Mesenchymal stem cell (in vitro differentiated cells and primary cell): Measurements from ENCODE around the gene SRI.

ENCODE experiments used
- DNase-seq: peaks from one replicate; pipeline ENCODE4 v3.0.0-alpha.2; 2013
- H2AFZ ChIP-seq: one replicate; pipeline ENCODE4 v1.6.1; 2013; ENCODE audit warnings: low read depth, mild to moderate bottlenecking, control low read depth, inconsistent platforms, low read length, moderate library complexity
- H2AK5ac ChIP-seq: 2 replicates; pipeline ENCODE4 v1.6.1; 2013; ENCODE audit warnings: low read length, moderate library complexity, mild to moderate bottlenecking, inconsistent platforms; ENCODE audit not compliant: severe bottlenecking
- H2BK120ac ChIP-seq: one replicate; pipeline ENCODE4 v1.6.1; 2013; ENCODE audit warnings: low read depth, mild to moderate bottlenecking, inconsistent platforms, low read length, moderate library complexity
- H2BK12ac ChIP-seq, 2 experiments: one replicate each; pipeline ENCODE4 v1.6.1; 2013; ENCODE audit warnings: inconsistent platforms in 2 of 2, low read length in 2 of 2, mild to moderate bottlenecking in 2 of 2, moderate library complexity in 2 of 2, control low read depth in 1 of 2
- H2BK15ac ChIP-seq: one replicate; pipeline ENCODE4 v1.6.1; 2013; ENCODE audit warnings: mild to moderate bottlenecking, low read depth, inconsistent platforms; ENCODE audit not compliant: poor library complexity, severe bottlenecking
- H2BK5ac ChIP-seq: 2 replicates; pipeline ENCODE4 v1.6.1; 2013; ENCODE audit warnings: low read depth, mild to moderate bottlenecking, low read length, control low read depth, inconsistent platforms; ENCODE audit not compliant: poor library complexity, severe bottlenecking
- H3K14ac ChIP-seq, 2 experiments: one replicate each; pipeline ENCODE4 v1.6.1; 2013; ENCODE audit warnings: inconsistent platforms in 2 of 2, low read length in 2 of 2, control low read depth in 1 of 2, mild to moderate bottlenecking in 1 of 2, moderate library complexity in 1 of 2
- H3K18ac ChIP-seq, 2 experiments: one replicate each; pipeline ENCODE4 v1.6.1; 2013; ENCODE audit warnings: inconsistent platforms in 2 of 2, low read length in 2 of 2, control low read depth in 1 of 2, low read depth in 1 of 2, mild to moderate bottlenecking in 1 of 2
- H3K23ac ChIP-seq, 2 experiments: one replicate each; pipeline ENCODE4 v1.6.1; 2013; ENCODE audit warnings: inconsistent platforms in 2 of 2, low read length in 2 of 2, mild to moderate bottlenecking in 2 of 2, moderate library complexity in 2 of 2, control low read depth in 1 of 2
- H3K27ac ChIP-seq: 2 replicates; pipeline ENCODE4 v1.5.1; 2013; ENCODE audit warnings: mild to moderate bottlenecking, moderate library complexity, low read length, control low read depth, inconsistent platforms; ENCODE audit not compliant: poor library complexity, severe bottlenecking
- H3K27me3 ChIP-seq, 2 experiments: 2 replicates each; pipeline versions ENCODE4 v1.6.1 to v1.7.0; 2013; ENCODE audit warnings: low read length in 2 of 2, mild to moderate bottlenecking in 2 of 2, moderate library complexity in 2 of 2, control low read depth in 1 of 2, inconsistent platforms in 1 of 2; ENCODE audit not compliant: control insufficient read depth in 1 of 2, insufficient read depth in 1 of 2
- H3K36me3 ChIP-seq, 2 experiments: 2 replicates each; pipeline versions ENCODE4 v1.6.1 to v1.7.0; 2013; ENCODE audit warnings: low read length in 2 of 2, control low read depth in 1 of 2, inconsistent platforms in 1 of 2, low read depth in 1 of 2, mild to moderate bottlenecking in 1 of 2; ENCODE audit not compliant: insufficient read depth in 2 of 2, control insufficient read depth in 1 of 2
- H3K4ac ChIP-seq, 2 experiments: one replicate each; pipeline ENCODE4 v1.6.1; 2013; ENCODE audit warnings: inconsistent platforms in 2 of 2, low read length in 2 of 2, mild to moderate bottlenecking in 2 of 2, moderate library complexity in 2 of 2, control low read depth in 1 of 2, low read depth in 1 of 2
- H3K4me1 ChIP-seq: 2 replicates; pipeline ENCODE4 v1.6.1; 2013; ENCODE audit warnings: low read depth, low read length, control low read depth; ENCODE audit not compliant: control insufficient read depth, insufficient read depth
- H3K4me2 ChIP-seq: 2 replicates; pipeline ENCODE4 v1.6.1; 2013; ENCODE audit warnings: low read length, mild to moderate bottlenecking, inconsistent platforms; ENCODE audit not compliant: poor library complexity, severe bottlenecking
- H3K4me3 ChIP-seq, 2 experiments: 2 replicates each; pipeline versions ENCODE4 v1.5.1 to v1.7.0; 2013; ENCODE audit warnings: low read length in 2 of 2, mild to moderate bottlenecking in 2 of 2, control low read depth in 1 of 2, low read depth in 1 of 2; ENCODE audit not compliant: insufficient read depth in 1 of 2
- H3K79me1 ChIP-seq: replicated peaks from 2 replicates; pipeline ENCODE4 v1.6.1; 2013; ENCODE audit warnings: mild to moderate bottlenecking, control low read depth, low read length, inconsistent platforms; ENCODE audit not compliant: poor library complexity, severe bottlenecking
- H3K9ac ChIP-seq: 2 replicates; pipeline ENCODE4 v1.7.0; 2013; ENCODE audit warnings: mild to moderate bottlenecking, low read length, moderate library complexity
- H3K9me3 ChIP-seq: 2 replicates; pipeline ENCODE4 v1.7.0; 2013; ENCODE audit warnings: mild to moderate bottlenecking, low read length; ENCODE audit not compliant: control insufficient read depth
- H4K8ac ChIP-seq: one replicate; pipeline ENCODE4 v1.6.1; 2013; ENCODE audit warnings: inconsistent platforms, mild to moderate bottlenecking, low read length, moderate library complexity
- H4K91ac ChIP-seq: one replicate; pipeline ENCODE4 v1.6.1; 2013; ENCODE audit warnings: mild to moderate bottlenecking, low read length, inconsistent platforms
- WGBS: methylation state at CpG from one replicate; pipeline ENCODE4 v1.1.7; 2013; ENCODE audit warnings: mixed read lengths; 5-methylcytosine and 5-hydroxymethylcytosine counted together

SRI gene

GRCh38 chr7:88191911-88192310 lies 27.9 kb downstream of the SRI start:
- Histone ChIP-seq H3K18ac (no peak overlapping the region), H3K36me3 (no peaks in the 10 kb centered on the region), H2BK15ac (no peak overlapping the region), H3K79me1 (no peaks in the 10 kb centered on the region), H3K23ac (no peak overlapping the region), H3K27ac (no peak overlapping the region), H3K27me3 (no peaks in the 10 kb centered on the region), H2AFZ (no peak overlapping the region), H2AK5ac (no peak overlapping the region), H3K14ac (no peak overlapping the region), H2BK120ac (no peak overlapping the region), H3K9ac (no peak overlapping the region), H2BK5ac (no peak overlapping the region), H3K4me3 (no peak overlapping the region), H3K9me3 (no peaks in the 10 kb centered on the region), H4K91ac (no peak overlapping the region), H3K4me1 (no peaks in the 10 kb centered on the region), H4K8ac (no peak overlapping the region), H2BK12ac (no peak overlapping the region), H3K4ac (no peak overlapping the region), H3K4me2 (no peak overlapping the region)
- no CpG with 5 or more reads among the region's 3 CpGs for WGBS
- no peak for DNase-seq

- Histone ChIP-seq H3K23ac (no peak overlapping the region), H3K27ac (no peak overlapping the region), H3K27me3 (no peaks in the 10 kb centered on the region), H4K8ac (no peak overlapping the region), H3K79me1 (no peaks in the 10 kb centered on the region), H4K91ac (no peak overlapping the region), H3K36me3 (no peaks in the 10 kb centered on the region), H3K9ac (peak overlapping the region; percentile 67), H3K18ac (no peak overlapping the region), H3K4ac (no peak overlapping the region), H3K4me2 (no peak overlapping the region), H2BK5ac (no peak overlapping the region), H2AFZ (no peak overlapping the region), H3K9me3 (no peaks in the 10 kb centered on the region), H3K14ac (no peak overlapping the region), H2AK5ac (no peak overlapping the region), H2BK120ac (no peak overlapping the region), H3K4me1 (no peaks in the 10 kb centered on the region), H2BK12ac (no peak overlapping the region), H2BK15ac (no peak overlapping the region), H3K4me3 (no peak overlapping the region)
- DNase-seq = no peak
Observed at GRCh38 chr7:88185650-88186049, 34.2 kb downstream of the SRI start.

GRCh38 chr7:88184848-88185304 lies 35.0 kb downstream of the SRI start:
- Histone ChIP-seq H3K79me1 (no peaks in the 10 kb centered on the region), H3K4me2 (no peak overlapping the region), H3K4me3 (peak overlapping the region in 1 of 2 experiments; percentile 28), H2BK120ac (no peak overlapping the region), H3K27ac (no peak overlapping the region), H3K9ac (peak overlapping the region; percentile 67), H4K91ac (no peak overlapping the region), H2BK5ac (no peak overlapping the region), H2AFZ (no peak overlapping the region), H3K14ac (no peak overlapping the region), H3K18ac (no peak overlapping the region), H2AK5ac (no peak overlapping the region), H3K4ac (no peak overlapping the region), H3K9me3 (no peaks in the 10 kb centered on the region), H4K8ac (no peak overlapping the region), H2BK12ac (no peak overlapping the region), H3K23ac (no peak overlapping the region), H3K27me3 (no peaks in the 10 kb centered on the region), H3K36me3 (no peaks in the 10 kb centered on the region), H3K4me1 (no peaks in the 10 kb centered on the region), H2BK15ac (no peak overlapping the region)
- 83% methylated on average over 5 of the region's 5 CpGs for WGBS
- DNase-seq = no peak

GRCh38 chr7:88183051-88183450 lies 36.8 kb downstream of the SRI start:
- no peak overlapping the region for H3K4ac ChIP-seq
- H3K4me3 ChIP-seq = no peak overlapping the region
- H3K27me3 ChIP-seq = no peaks in the 10 kb centered on the region
- no peak overlapping the region for H3K4me2 ChIP-seq
- H3K9me3 ChIP-seq = no peaks in the 10 kb centered on the region
- no peaks in the 10 kb centered on the region for H3K79me1 ChIP-seq
- no peak overlapping the region for H3K23ac ChIP-seq
- no peak overlapping the region for H2BK12ac ChIP-seq
- no peaks in the 10 kb centered on the region for H3K36me3 ChIP-seq
- H2BK5ac ChIP-seq = no peak overlapping the region
- no peak overlapping the region for H4K91ac ChIP-seq
- no peak overlapping the region for H2BK15ac ChIP-seq
- H3K27ac ChIP-seq = no peak overlapping the region
- no peak overlapping the region for H2AFZ ChIP-seq
- H3K9ac ChIP-seq = no peak overlapping the region
- no peak overlapping the region for H2AK5ac ChIP-seq
- no peak overlapping the region for H3K14ac ChIP-seq
- no CpG with 5 or more reads among the region's 1 CpG for WGBS
- no peak overlapping the region for H2BK120ac ChIP-seq
- H3K18ac ChIP-seq = no peak overlapping the region
- no peak overlapping the region for H4K8ac ChIP-seq
- H3K4me1 ChIP-seq = no peaks in the 10 kb centered on the region
- no peak for DNase-seq
